BE2C (cell line): Measurements from ENCODE around the gene ZBTB14.

Source experiments
- DNase-seq: peaks from one replicate; pipeline ENCODE4 v3.0.0-alpha.2; 2020
- H3K27me3 ChIP-seq: fragments of 250-450 bp; sonication (Bioruptor Pico); 2 replicates; pipeline ENCODE4 v1.5.1; 2020; ENCODE audit warnings: mild to moderate bottlenecking
- H3K36me3 ChIP-seq: fragments of 250-450 bp; sonication (Bioruptor Pico); 2 replicates; pipeline ENCODE4 v1.5.1; 2020; ENCODE audit warnings: mild to moderate bottlenecking
- H3K4me1 ChIP-seq: fragments of 250-450 bp; sonication (Bioruptor Pico); 2 replicates; pipeline ENCODE4 v1.5.1; 2020
- H3K4me3 ChIP-seq: 2 replicates; pipeline ENCODE4 v1.5.1; 2011; ENCODE audit warnings: low read depth, low read length
- H3K9me3 ChIP-seq: fragments of 250-450 bp; sonication (Bioruptor Pico); 2 replicates; pipeline ENCODE4 v1.5.1; 2020
- CTCF ChIP-seq: IDR thresholded peaks from 2 replicates; pipeline ENCODE4 v1.5.1; 2012; ENCODE audit warnings: mild to moderate bottlenecking, low read depth, low read length

The ZBTB14 gene

GRCh38 chr18:5315838-5316237 is 20.3 kb upstream of the ZBTB14 start:
- Histone ChIP-seq H3K27me3 (no peaks in the 10 kb centered on the region), H3K36me3 (no peaks in the 10 kb centered on the region), H3K4me3 (no peak overlapping the region), H3K9me3 (no peaks in the 10 kb centered on the region), H3K4me1 (no peaks in the 10 kb centered on the region)
- TF ChIP-seq CTCF: no peak
- no peak for DNase-seq

GRCh38 chr18:5311301-5311989 is 15.9 kb upstream of the ZBTB14 start:
- Histone ChIP-seq H3K4me1 (no peaks in the 10 kb centered on the region), H3K9me3 (no peaks in the 10 kb centered on the region), H3K27me3 (no peaks in the 10 kb centered on the region), H3K4me3 (no peak overlapping the region), H3K36me3 (no peaks in the 10 kb centered on the region)
- TF ChIP-seq CTCF: no peak
- no peak for DNase-seq

GRCh38 chr18:5309888-5310470 is 14.5 kb upstream of the ZBTB14 start:
- Histone ChIP-seq H3K36me3 (no peaks in the 10 kb centered on the region), H3K9me3 (no peaks in the 10 kb centered on the region), H3K27me3 (no peaks in the 10 kb centered on the region), H3K4me1 (no peaks in the 10 kb centered on the region), H3K4me3 (no peak overlapping the region)
- TF ChIP-seq CTCF: no peak
- no peak for DNase-seq

- no peak for DNase-seq
- H3K4me3 ChIP-seq: no peak overlapping the region
- no peaks in the 10 kb centered on the region for H3K27me3 ChIP-seq
- no peaks in the 10 kb centered on the region for H3K36me3 ChIP-seq
- no peaks in the 10 kb centered on the region for H3K9me3 ChIP-seq
- no peaks in the 10 kb centered on the region for H3K4me1 ChIP-seq
- TF ChIP-seq CTCF: no peak
Measured at GRCh38 chr18:5305835-5306234, 10.3 kb upstream of the ZBTB14 start.

- Histone ChIP-seq H3K4me1 (no peaks in the 10 kb centered on the region), H3K4me3 (no peak overlapping the region), H3K36me3 (no peaks in the 10 kb centered on the region), H3K9me3 (no peaks in the 10 kb centered on the region), H3K27me3 (no peaks in the 10 kb centered on the region)
- no peak for DNase-seq
- no peak for TF ChIP-seq CTCF
Measured at GRCh38 chr18:5304232-5304631, 8.7 kb upstream of the ZBTB14 start.

GRCh38 chr18:5303636-5304035 is 8.1 kb upstream of the ZBTB14 start:
- Histone ChIP-seq H3K4me3 (no peak overlapping the region), H3K27me3 (no peaks in the 10 kb centered on the region), H3K36me3 (no peaks in the 10 kb centered on the region), H3K4me1 (no peaks in the 10 kb centered on the region), H3K9me3 (no peaks in the 10 kb centered on the region)
- no peak for DNase-seq
- TF ChIP-seq CTCF: no peak
